ENCODE measurements around the gene SLC24A3.

- no peak for TF ChIP-seq POLR2A (IDR thresholded peaks at IDR 0.05)
- no peak for TF ChIP-seq CTCF (IDR thresholded peaks at IDR 0.05)
Observed at GRCh38 chr20:19616081-19616480, 403.6 kb downstream of the SLC24A3 start.

Data from heart left ventricle (tissue), 13 donors.